Adrenal gland (tissue), 12 donors: ENCODE results near the gene ZNF609. TPM values are rescaled to one million over a fixed set of nuclear protein-coding genes. Genes with fewer than 3 reads are reported as not detected.
A peak's percentile ranks its signal among the peaks of the same experiment; 100 is the strongest.

Experiments used
- DNase-seq, 7 donors: peaks; one replicate each; pipeline ENCODE4 v3.0.0-alpha.2; 2019 to 2020
- H3K27ac ChIP-seq, 5 donors: fragments of 200-600 bp; sonication (generic) in 4 of 5; 1 replicate in 3 of 5; 2 replicates in 2 of 5; pipeline versions ENCODE4 v1.5.1 to v1.8.0; 2016 to 2020; ENCODE audit warnings: mild to moderate bottlenecking in 1 of 5
- H3K27me3 ChIP-seq: fragments of 200-600 bp; 2 replicates; pipeline ENCODE4 v1.8.0; 2021
- H3K36me3 ChIP-seq, 2 donors: fragments of 200-600 bp; replicated peaks in 1 of 2; 1 replicate in 1 of 2; 2 replicates in 1 of 2; pipeline versions ENCODE4 v1.5.1 to v1.8.0; 2018 to 2022
- H3K4me1 ChIP-seq, 2 donors: fragments of 200-600 bp; replicated peaks in 1 of 2; 1 replicate in 1 of 2; 2 replicates in 1 of 2; pipeline versions ENCODE4 v1.5.1 to v1.8.0; 2018 to 2021
- H3K4me3 ChIP-seq, 4 donors: fragments of 200-600 bp; sonication (generic) in 3 of 4; one replicate each; pipeline ENCODE4 v1.5.1; 2016 to 2018
- H3K9me3 ChIP-seq, 3 donors: fragments of 200-600 bp; sonication (generic) in 1 of 3; replicated peaks in 1 of 3; 1 replicate in 2 of 3; 2 replicates in 1 of 3; pipeline versions ENCODE4 v1.5.1 to v1.8.0; 2016 to 2021
- CTCF ChIP-seq, 6 experiments: fragments of 450-650 bp in 4 of 6; fragments of 200-600 bp in 2 of 6; sonication (generic) in 1 of 6; IDR thresholded peaks; 1 replicate in 5 of 6; 2 replicates in 1 of 6; pipeline versions ENCODE4 v1.5.1 to v1.8.0; 2016 to 2021; ENCODE audit warnings: antibody characterized with exemption in 6 of 6, mild to moderate bottlenecking in 2 of 6, moderate library complexity in 1 of 6
- POLR2A ChIP-seq, 2 donors: fragments of 450-650 bp; IDR thresholded peaks; one replicate each; pipeline ENCODE4 v1.6.1; 2017; ENCODE audit warnings: antibody characterized with exemption in 2 of 2, mild to moderate bottlenecking in 2 of 2, moderate library complexity in 1 of 2
- WGBS, 4 donors: extraction: QIAGEN DNeasy Blood & Tissue Kit in 2 of 4; methylation state at CpG; one replicate each; pipeline versions ENCODE4 v1.1.5 to v1.1.7; 2013 to 2017; 5-methylcytosine and 5-hydroxymethylcytosine counted together
- intact Hi-C, 2 donors: fragments of 100-400 bp; cut with DNase I; formaldehyde crosslinking; loops; one replicate each; pipeline versions ENCODE4 v1.14.1 to v1.15.0; 2022 to 2023
- polyA plus RNA-seq, 3 donors: library from polyadenylated mRNA; stranded (reverse); fragments of 200-250 nt in 2 of 3; fragments of 350-450 nt in 1 of 3; fragmentation: Illumina TruSeq in 1 of 3; extraction: RNeasy Lipid Tissue Mini Kit (QIAGEN cat#74804) in 1 of 3; gene quantifications; one replicate each; pipeline ENCODE4 v1.2.3, GENCODE V29; 2013 to 2014
- total RNA-seq, 9 donors: library from RNA; depleted of rRNA in 4 of 9; stranded (reverse); fragments of >200 nt in 4 of 9; fragments of 120-200 nt in 1 of 9; fragmentation: NEBNext Ultra II Directional in 1 of 9; extraction: Animal tissue kit (Norgen Biotek cat#: 25700) in 1 of 9; gene quantifications; one replicate each; pipeline versions ENCODE4 v1.1.0 to v1.2.4, GENCODE V29; 2013 to 2023
- donor health status: healthy with polysubstance abuse.
- donor health status: Bipolar disorder and iron deficiency.
- donor health status: DM: yes; HTN: yes; CAD: no.
- donor health status: DM: no; HTN: no; CAD: no.
- donor health status: DM: no; HTN: no; CAD: no.
- donor health status: DM: yes; HTN: yes; CAD: no.

ZNF609 gene
- total and polyA plus RNA-seq, 12 donors, result 4.4 to 35.5 (median 25.4) TPM

GRCh38 chr15:64571857-64572291 is 111.5 kb downstream of the ZNF609 start:
- H3K9me3 ChIP-seq, result no peaks in the 10 kb centered on the region
- H3K36me3 ChIP-seq, result no peaks in the 10 kb centered on the region
- no peaks in the 10 kb centered on the region for H3K27me3 ChIP-seq
- peaks cover 16 to 47% of the 10 kb centered on the region in 2 donors for H3K4me1 ChIP-seq
- no peak for DNase-seq
- TF ChIP-seq POLR2A (IDR thresholded peaks at IDR 0.05) (no peak), CTCF (IDR thresholded peaks at IDR 0.05) (no peak)
- no peak overlapping the region for H3K4me3 ChIP-seq
- intact Hi-C loops, result no loop called here
- WGBS, 4 donors, result 58 to 71% (median 62%) methylated on average over 4 of the region's 4 CpGs
- peak overlapping the region in 1 of 5 donors; percentile 19 for H3K27ac ChIP-seq

GRCh38 chr15:64572856-64573255 is 112.5 kb downstream of the ZNF609 start:
- DNase-seq, result no peak
- WGBS, 4 donors, result 87 to 93% (median 89%) methylated on average over 6 of the region's 6 CpGs
- intact Hi-C loops, result no loop called here
- H3K9me3 ChIP-seq, result no peaks in the 10 kb centered on the region
- no peaks in the 10 kb centered on the region for H3K36me3 ChIP-seq
- peaks cover 16 to 47% of the 10 kb centered on the region in 2 donors for H3K4me1 ChIP-seq
- H3K4me3 ChIP-seq, result no peak overlapping the region
- TF ChIP-seq POLR2A (IDR thresholded peaks at IDR 0.05), result no peak
- no peak for TF ChIP-seq CTCF (IDR thresholded peaks at IDR 0.05)
- H3K27ac ChIP-seq, result no peak overlapping the region
- H3K27me3 ChIP-seq, result no peaks in the 10 kb centered on the region

GRCh38 chr15:64574301-64575017 is 114.1 kb downstream of the ZNF609 start:
- no peak for DNase-seq
- Histone ChIP-seq H3K4me3 (no peak overlapping the region), H3K27ac (no peak overlapping the region), H3K36me3 (no peaks in the 10 kb centered on the region), H3K9me3 (no peaks in the 10 kb centered on the region), H3K4me1 (peaks cover 13 to 43% of the 10 kb centered on the region in 2 donors), H3K27me3 (no peaks in the 10 kb centered on the region)
- intact Hi-C loops, result no loop called here
- TF ChIP-seq POLR2A (IDR thresholded peaks at IDR 0.05), result no peak
- TF ChIP-seq CTCF (IDR thresholded peaks at IDR 0.05), result no peak
- WGBS, 4 donors, result 17 to 45% (median 36%) methylated on average over 1 of the region's 1 CpG

GRCh38 chr15:64580696-64581407 is 120.5 kb downstream of the ZNF609 start:
- peaks cover 0 to 36% of the 10 kb centered on the region in 2 donors for H3K4me1 ChIP-seq
- no peaks in the 10 kb centered on the region for H3K9me3 ChIP-seq
- WGBS, 4 donors, result 81 to 88% (median 86%) methylated on average over 9 of the region's 9 CpGs
- TF ChIP-seq POLR2A (IDR thresholded peaks at IDR 0.05) (no peak), CTCF (IDR thresholded peaks at IDR 0.05) (no peak)
- DNase-seq, result no peak
- no peaks in the 10 kb centered on the region for H3K36me3 ChIP-seq
- H3K27ac ChIP-seq, result peak overlapping the region in 1 of 5 donors; percentile 13
- H3K4me3 ChIP-seq, result no peak overlapping the region
- intact Hi-C loops, result no loop called here
- H3K27me3 ChIP-seq, result no peaks in the 10 kb centered on the region
